ENCODE measurements around the gene ANKRD9. TPM values are rescaled to one million over a fixed set of nuclear protein-coding genes. Genes with fewer than 3 reads are reported as not detected.
A peak's percentile ranks its signal among the peaks of the same experiment; 100 is the strongest.

The ANKRD9 gene
- total and polyA plus RNA-seq, 4 donors, result 4.4 to 21.3 (median 8.3) TPM

- ATAC-seq (ENCODE audit: insufficient read depth, low FRiP score), result no peak
Observed at GRCh38 chr14:102505775-102506625, 3.6 kb downstream of the ANKRD9 start.

GRCh38 chr14:102505000-102505619 is 4.5 kb downstream of the ANKRD9 start:
- Histone ChIP-seq H3K27me3 (ENCODE audit: control insufficient read depth in 3 of 3, insufficient read depth in 3 of 3, low read length in 2 of 3) (no peaks in the 10 kb centered on the region), H3K9ac (ENCODE audit: insufficient read depth in 1 of 2, low read length in 2 of 2) (no peak overlapping the region), H3K27ac (ENCODE audit: low read depth in 1 of 2, low read length in 1 of 2) (peak overlapping the region in 1 of 2 donors; percentile 92), H3K4me1 (ENCODE audit: control insufficient read depth in 5 of 5, insufficient read depth in 5 of 5, low read length in 5 of 5) (peaks cover 0 to 10% (median 3%) of the 10 kb centered on the region in 5 donors), H3K4me3 (no peak overlapping the region), H3K9me3 (ENCODE audit: control insufficient read depth in 4 of 4, insufficient read depth in 3 of 4, low read length in 3 of 4) (no peaks in the 10 kb centered on the region), H3K36me3 (ENCODE audit: control insufficient read depth in 4 of 4, insufficient read depth in 4 of 4, low read length in 4 of 4) (peaks cover 0 to 18% (median 5%) of the 10 kb centered on the region in 4 donors)
- ATAC-seq (ENCODE audit: insufficient read depth, low FRiP score), result no peak
- no peak for TF ChIP-seq CTCF (IDR thresholded peaks at IDR 0.05; ENCODE audit: control extremely low read depth, extremely low read depth)
- DNase-seq, result no peak
- WGBS, 2 donors, result 87 to 93% methylated on average over 7 of the region's 7 CpGs

More at GRCh38 chr14:102505775-102506625, 3.6 kb downstream of the ANKRD9 start:
- DNase-seq, result no peak
- Histone ChIP-seq H3K27me3 (ENCODE audit: control insufficient read depth in 3 of 3, insufficient read depth in 3 of 3, low read length in 2 of 3) (no peaks in the 10 kb centered on the region), H3K9me3 (ENCODE audit: control insufficient read depth in 4 of 4, insufficient read depth in 3 of 4, low read length in 3 of 4) (no peaks in the 10 kb centered on the region), H3K36me3 (ENCODE audit: control insufficient read depth in 4 of 4, insufficient read depth in 4 of 4, low read length in 4 of 4) (peaks cover 0 to 18% (median 4%) of the 10 kb centered on the region in 4 donors), H3K27ac (ENCODE audit: low read depth in 1 of 2, low read length in 1 of 2) (peak overlapping the region in 1 of 2 donors; percentile 92), H3K9ac (ENCODE audit: insufficient read depth in 1 of 2, low read length in 2 of 2) (no peak overlapping the region), H3K4me3 (no peak overlapping the region), H3K4me1 (ENCODE audit: control insufficient read depth in 5 of 5, insufficient read depth in 5 of 5, low read length in 5 of 5) (peaks cover 0 to 12% (median 4%) of the 10 kb centered on the region in 5 donors)
- 94 to 96% methylated on average over 19 of the region's 19 CpGs for WGBS, 2 donors
- no peak for TF ChIP-seq CTCF (IDR thresholded peaks at IDR 0.05; ENCODE audit: control extremely low read depth, extremely low read depth)

- ATAC-seq (ENCODE audit: insufficient read depth, low FRiP score), result no peak
- Histone ChIP-seq H3K4me3 (no peak overlapping the region), H3K9ac (ENCODE audit: insufficient read depth in 1 of 2, low read length in 2 of 2) (no peak overlapping the region), H3K27me3 (ENCODE audit: control insufficient read depth in 3 of 3, insufficient read depth in 3 of 3, low read length in 2 of 3) (no peaks in the 10 kb centered on the region), H3K9me3 (ENCODE audit: control insufficient read depth in 4 of 4, insufficient read depth in 3 of 4, low read length in 3 of 4) (no peaks in the 10 kb centered on the region), H3K36me3 (ENCODE audit: control insufficient read depth in 4 of 4, insufficient read depth in 4 of 4, low read length in 4 of 4) (peaks cover 0 to 18% (median 5%) of the 10 kb centered on the region in 4 donors), H3K27ac (ENCODE audit: low read depth in 1 of 2, low read length in 1 of 2) (peak overlapping the region in 1 of 2 donors; percentile 92), H3K4me1 (ENCODE audit: control insufficient read depth in 5 of 5, insufficient read depth in 5 of 5, low read length in 5 of 5) (peaks cover 0 to 9% (median 3%) of the 10 kb centered on the region in 5 donors)
- WGBS, 2 donors, result 85 to 86% methylated on average over 18 of the region's 18 CpGs
- no peak for DNase-seq
- TF ChIP-seq CTCF (IDR thresholded peaks at IDR 0.05; ENCODE audit: control extremely low read depth, extremely low read depth), result no peak
Observed at GRCh38 chr14:102504328-102504999, 5.1 kb downstream of the ANKRD9 start.
